Nephron (organoid): ENCODE data around the gene ZPLD1.

Source experiments
- H3K27ac Mint-ChIP-seq, 3 experiments: 2 replicates each; pipeline ENCODE4 v1.8.0; 2020; ENCODE audit warnings: mixed read lengths in 3 of 3, mild to moderate bottlenecking in 2 of 3, moderate library complexity in 1 of 3
- H3K27me3 Mint-ChIP-seq: 2 replicates; pipeline ENCODE4 v1.8.0; 2021; ENCODE audit warnings: low read depth, mild to moderate bottlenecking, moderate library complexity, mixed read lengths
- H3K36me3 Mint-ChIP-seq: 2 replicates; pipeline ENCODE4 v1.8.0; 2020; ENCODE audit warnings: low read depth, mixed read lengths
- H3K4me1 Mint-ChIP-seq: 2 replicates; pipeline ENCODE4 v1.8.0; 2020; ENCODE audit warnings: mixed read lengths
- H3K4me3 Mint-ChIP-seq, 3 experiments: 2 replicates each; pipeline ENCODE4 v1.8.0; 2020; ENCODE audit warnings: mild to moderate bottlenecking in 3 of 3, mixed read lengths in 3 of 3, moderate library complexity in 2 of 3
- H3K9me3 Mint-ChIP-seq: 2 replicates; pipeline ENCODE4 v1.8.0; 2020; ENCODE audit warnings: mixed read lengths
- TF ChIP-seq, protein P1 (sequence below), 3 experiments: fragments of 200-600 bp; sonication (generic); IDR thresholded peaks; one replicate each; pipeline ENCODE4 v1.5.0; 2021; ENCODE audit warnings: antibody characterized with exemption in 3 of 3; ENCODE audit not compliant: unreplicated experiment in 3 of 3

The ZPLD1 gene

DNA sequence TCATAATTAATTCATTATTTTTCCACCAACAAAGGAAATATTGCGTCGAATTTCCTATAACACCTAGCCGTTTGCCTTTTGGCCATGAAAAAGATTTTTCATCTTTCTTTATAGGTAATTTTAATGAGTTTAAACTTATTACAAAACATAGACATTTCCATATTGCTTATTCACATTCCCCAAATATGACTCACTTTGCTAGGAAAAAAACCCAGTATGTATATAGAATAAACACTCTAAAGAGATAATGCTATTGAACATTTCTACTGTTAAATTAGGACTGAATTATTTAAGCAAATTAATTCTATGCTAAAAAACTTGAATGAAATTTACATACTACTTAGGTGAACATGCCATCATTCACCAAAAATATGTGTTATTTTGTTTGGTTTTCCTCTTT, 16.2 kb downstream of the ZPLD1 start:
- Mint-ChIP-seq H3K9me3 (no peaks in the 10 kb centered on the region), H3K36me3 (no peaks in the 10 kb centered on the region), H3K27me3 (no peaks in the 10 kb centered on the region), H3K4me1 (no peaks in the 10 kb centered on the region), H3K4me3 (no peak overlapping the region), H3K27ac (no peak overlapping the region)
- TF ChIP-seq, protein P1, sequence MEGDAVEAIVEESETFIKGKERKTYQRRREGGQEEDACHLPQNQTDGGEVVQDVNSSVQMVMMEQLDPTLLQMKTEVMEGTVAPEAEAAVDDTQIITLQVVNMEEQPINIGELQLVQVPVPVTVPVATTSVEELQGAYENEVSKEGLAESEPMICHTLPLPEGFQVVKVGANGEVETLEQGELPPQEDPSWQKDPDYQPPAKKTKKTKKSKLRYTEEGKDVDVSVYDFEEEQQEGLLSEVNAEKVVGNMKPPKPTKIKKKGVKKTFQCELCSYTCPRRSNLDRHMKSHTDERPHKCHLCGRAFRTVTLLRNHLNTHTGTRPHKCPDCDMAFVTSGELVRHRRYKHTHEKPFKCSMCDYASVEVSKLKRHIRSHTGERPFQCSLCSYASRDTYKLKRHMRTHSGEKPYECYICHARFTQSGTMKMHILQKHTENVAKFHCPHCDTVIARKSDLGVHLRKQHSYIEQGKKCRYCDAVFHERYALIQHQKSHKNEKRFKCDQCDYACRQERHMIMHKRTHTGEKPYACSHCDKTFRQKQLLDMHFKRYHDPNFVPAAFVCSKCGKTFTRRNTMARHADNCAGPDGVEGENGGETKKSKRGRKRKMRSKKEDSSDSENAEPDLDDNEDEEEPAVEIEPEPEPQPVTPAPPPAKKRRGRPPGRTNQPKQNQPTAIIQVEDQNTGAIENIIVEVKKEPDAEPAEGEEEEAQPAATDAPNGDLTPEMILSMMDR (IDR thresholded peaks at IDR 0.05; ENCODE audit: unreplicated experiment in 3 of 3), result no peak

DNA sequence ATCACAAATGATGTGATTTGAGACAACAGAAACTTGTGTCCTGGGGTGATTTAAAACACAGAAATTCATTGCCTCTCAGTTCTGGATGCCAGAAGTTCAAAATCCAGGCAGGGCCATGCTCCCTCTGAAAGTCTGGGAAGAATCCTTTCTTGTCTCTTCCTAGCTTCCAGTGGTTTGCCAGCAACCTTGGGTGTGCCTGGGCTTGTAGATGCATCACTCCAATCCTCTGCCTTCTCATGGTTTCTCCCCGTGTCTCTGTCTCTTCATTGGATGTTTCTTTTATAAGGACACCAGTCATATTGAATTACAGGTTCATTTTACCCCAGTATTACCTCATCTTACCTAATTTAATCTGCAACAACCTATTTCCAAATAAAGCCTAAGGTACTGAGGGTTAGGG, 16.7 kb downstream of the ZPLD1 start:
- H3K27ac Mint-ChIP-seq, result no peak overlapping the region
- H3K4me1 Mint-ChIP-seq, result no peaks in the 10 kb centered on the region
- H3K9me3 Mint-ChIP-seq, result no peaks in the 10 kb centered on the region
- H3K4me3 Mint-ChIP-seq, result no peak overlapping the region
- no peaks in the 10 kb centered on the region for H3K36me3 Mint-ChIP-seq
- no peaks in the 10 kb centered on the region for H3K27me3 Mint-ChIP-seq
- TF ChIP-seq, protein P1 (IDR thresholded peaks at IDR 0.05; ENCODE audit: unreplicated experiment in 3 of 3), result no peak

DNA sequence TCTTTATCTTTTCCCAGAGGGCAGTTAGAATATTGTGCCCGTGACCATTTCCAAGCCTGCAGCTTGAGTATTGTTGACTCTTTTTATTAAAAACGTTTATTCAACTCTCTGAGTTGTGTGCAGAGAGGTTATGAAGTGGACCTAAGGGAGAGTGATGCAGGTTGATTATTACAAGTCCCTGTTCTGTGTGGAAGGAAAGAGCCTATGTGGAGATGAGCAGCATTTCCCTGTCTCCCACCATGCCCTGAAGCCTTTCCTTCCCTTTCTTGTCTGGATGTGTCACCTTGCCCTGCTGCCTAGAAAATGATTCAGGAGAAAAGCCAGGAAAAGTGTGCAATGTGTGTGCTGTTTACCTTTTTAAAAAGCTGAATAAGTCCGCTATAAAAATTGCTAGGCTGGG, 19.4 kb downstream of the ZPLD1 start:
- Mint-ChIP-seq H3K27ac (no peak overlapping the region), H3K4me3 (no peak overlapping the region), H3K27me3 (no peaks in the 10 kb centered on the region), H3K36me3 (no peaks in the 10 kb centered on the region), H3K9me3 (no peaks in the 10 kb centered on the region), H3K4me1 (no peaks in the 10 kb centered on the region)
- TF ChIP-seq, protein P1 (IDR thresholded peaks at IDR 0.05; ENCODE audit: unreplicated experiment in 3 of 3), result no peak

DNA sequence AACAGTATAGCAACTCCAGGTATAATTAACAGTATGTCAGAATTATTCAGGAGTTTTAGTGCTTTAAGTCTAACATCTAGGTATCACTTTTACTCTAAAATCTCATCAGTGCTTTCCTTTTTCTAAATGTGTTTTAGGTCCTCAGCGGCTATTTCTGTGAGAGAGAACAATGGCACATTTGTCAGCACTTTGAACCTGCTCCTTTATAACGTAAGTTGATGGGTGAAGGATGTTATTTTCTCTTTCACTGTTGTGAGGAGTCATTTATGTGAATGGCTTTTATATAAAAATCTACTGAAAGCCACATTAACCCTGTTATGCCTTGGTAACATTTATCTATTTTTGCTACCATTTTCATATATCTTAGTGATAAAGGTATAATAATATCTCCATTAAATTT, 22.8 kb downstream of the ZPLD1 start:
- Mint-ChIP-seq H3K36me3 (no peaks in the 10 kb centered on the region), H3K4me1 (no peaks in the 10 kb centered on the region), H3K9me3 (no peaks in the 10 kb centered on the region), H3K27me3 (no peaks in the 10 kb centered on the region), H3K27ac (no peak overlapping the region), H3K4me3 (no peak overlapping the region)
- TF ChIP-seq, protein P1 (IDR thresholded peaks at IDR 0.05; ENCODE audit: unreplicated experiment in 3 of 3), result no peak

DNA sequence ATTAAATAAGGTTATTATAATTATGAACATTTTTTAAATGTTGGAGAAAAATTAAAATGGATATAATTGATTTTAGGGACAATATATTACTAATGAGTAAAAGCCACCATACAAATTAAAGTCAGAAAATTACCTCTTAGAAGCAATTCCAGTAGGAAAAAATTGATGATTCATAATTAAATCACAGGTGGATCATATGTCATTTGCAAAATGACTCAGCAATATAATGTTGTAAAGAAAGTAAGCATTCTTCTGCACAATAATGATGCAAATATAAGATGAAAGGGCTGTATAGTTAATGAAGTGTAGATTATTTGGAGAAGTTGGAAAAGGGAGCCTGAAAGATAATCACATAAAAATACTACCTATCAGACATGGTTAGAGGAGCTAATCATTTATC, 25.8 kb downstream of the ZPLD1 start:
- TF ChIP-seq, protein P1 (IDR thresholded peaks at IDR 0.05; ENCODE audit: unreplicated experiment in 3 of 3), result no peak
- Mint-ChIP-seq H3K9me3 (no peaks in the 10 kb centered on the region), H3K4me1 (no peaks in the 10 kb centered on the region), H3K27me3 (no peaks in the 10 kb centered on the region), H3K4me3 (no peak overlapping the region), H3K36me3 (no peaks in the 10 kb centered on the region), H3K27ac (no peak overlapping the region)

DNA sequence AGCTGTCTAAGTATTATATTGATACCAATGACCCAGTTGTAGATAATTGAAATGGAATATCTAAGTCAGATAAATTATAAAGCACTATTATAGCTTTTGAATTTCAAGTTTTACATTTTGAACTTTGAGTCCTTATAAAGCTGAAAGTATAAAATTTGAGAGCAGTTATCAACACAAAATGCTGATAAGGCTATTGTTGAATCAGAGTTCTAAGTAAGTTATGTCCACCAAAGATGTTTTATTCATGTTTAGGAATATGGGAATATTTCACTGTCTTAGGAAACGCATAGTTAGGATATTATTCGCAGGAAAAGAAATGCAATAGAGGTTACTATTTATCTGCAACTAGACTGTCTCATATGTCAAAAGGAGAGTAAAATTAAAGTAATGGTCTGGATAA, 29.4 kb downstream of the ZPLD1 start:
- Mint-ChIP-seq H3K27ac (no peak overlapping the region), H3K4me1 (no peaks in the 10 kb centered on the region), H3K4me3 (no peak overlapping the region), H3K27me3 (no peaks in the 10 kb centered on the region), H3K9me3 (no peaks in the 10 kb centered on the region), H3K36me3 (no peaks in the 10 kb centered on the region)
- TF ChIP-seq, protein P1 (IDR thresholded peaks at IDR 0.05; ENCODE audit: unreplicated experiment in 3 of 3), result no peak
